ENCODE measurements around the gene RALGPS1.

RALGPS1 gene

GRCh38 chr9:127183814-127184582 lies 269.4 kb downstream of the RALGPS1 start:
- Histone ChIP-seq H3K27ac (peak overlapping the region in 16 of 21 experiments; percentile 11 to 93 (median 66)), H3K4me3 (no peak overlapping the region)

DNA sequence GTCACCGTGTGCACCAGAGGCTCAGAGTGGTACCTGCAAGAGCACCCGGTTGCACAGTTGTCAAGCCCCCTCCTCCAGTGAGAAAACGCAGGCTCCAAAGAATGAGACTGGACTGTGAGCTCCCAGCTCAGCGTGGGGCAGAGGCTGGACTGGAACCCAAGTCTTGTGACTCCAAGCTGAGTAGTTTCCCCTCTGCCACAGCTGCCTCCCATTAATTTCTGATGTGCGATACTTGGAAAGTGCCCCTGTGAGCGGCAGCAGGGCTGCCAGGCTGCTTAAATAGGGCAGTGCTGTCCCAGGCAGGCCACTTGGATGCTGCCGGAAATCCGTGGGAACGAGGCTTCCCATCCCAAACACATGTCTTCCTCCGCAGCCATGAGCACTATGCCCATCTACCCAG lies 270.1 kb downstream of the RALGPS1 start:
- Histone ChIP-seq H3K27ac (peak overlapping the region in 14 of 21 experiments; percentile 21 to 93 (median 72)), H3K4me3 (no peak overlapping the region)

DNA sequence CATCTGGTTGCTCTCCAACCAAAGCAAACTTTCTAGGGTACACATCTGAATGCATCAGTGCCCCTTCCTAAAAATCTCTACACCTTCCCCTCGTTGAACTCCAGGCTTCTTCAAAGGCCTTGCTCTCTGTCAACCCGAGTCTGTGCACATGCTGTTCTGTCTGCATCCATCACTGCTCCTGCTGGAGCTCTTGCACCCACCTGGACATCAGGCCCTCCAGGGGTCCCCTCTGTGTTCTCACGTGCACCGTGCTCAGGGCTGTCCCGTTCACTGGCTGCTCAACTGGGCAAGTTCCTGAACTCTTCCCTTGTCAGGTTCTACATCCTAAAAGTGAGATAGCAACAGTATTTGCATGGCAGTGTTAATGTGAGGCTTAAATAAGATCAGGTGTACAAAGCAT lies 270.6 kb downstream of the RALGPS1 start:
- no peak overlapping the region for H3K4me3 ChIP-seq
- peak overlapping the region in 16 of 21 experiments; percentile 17 to 93 (median 76) for H3K27ac ChIP-seq

DNA sequence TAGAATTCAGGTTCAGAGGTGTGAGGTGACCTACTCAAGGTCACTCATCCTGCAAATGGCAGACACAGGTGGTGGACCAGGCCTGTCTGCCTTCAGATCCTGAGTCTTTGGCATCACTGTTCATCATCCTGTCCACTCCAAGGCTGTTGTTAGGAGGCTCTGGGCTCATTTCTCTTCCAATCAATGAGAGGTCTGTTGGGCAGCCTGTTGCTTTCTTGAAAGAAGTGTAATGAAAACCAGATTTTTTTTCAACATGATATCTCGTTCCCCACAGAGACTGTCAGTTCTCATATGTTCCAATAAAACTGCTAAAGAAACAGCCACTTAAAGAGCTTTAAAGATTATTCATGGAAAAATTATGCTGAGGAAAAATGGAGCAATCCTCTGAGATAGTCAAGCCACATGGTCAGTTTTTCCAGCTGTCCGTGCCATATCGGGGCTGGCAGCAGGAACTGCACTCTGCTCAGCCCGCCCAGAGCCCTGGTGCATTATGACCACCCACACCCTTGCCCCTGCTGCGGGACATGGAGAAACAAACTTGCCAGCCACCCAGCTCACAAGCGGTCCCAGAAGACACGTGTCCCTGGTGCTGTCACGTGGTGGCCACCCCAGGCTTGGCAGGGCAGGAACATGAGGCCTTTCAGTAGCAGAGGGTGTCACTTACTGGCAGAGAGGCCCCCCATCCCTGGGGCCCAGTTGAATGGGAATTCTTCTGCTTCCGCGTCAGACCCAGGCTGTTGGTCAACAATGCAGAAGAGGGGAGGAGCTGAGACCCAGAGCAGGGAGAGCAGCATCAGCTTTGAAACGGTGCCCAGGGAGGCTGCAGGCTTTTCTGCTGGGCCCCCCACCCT lies 271.6 kb downstream of the RALGPS1 start:
- no peak overlapping the region for H3K4me3 ChIP-seq
- H3K27ac ChIP-seq = peak overlapping the region in 20 of 21 experiments; percentile 36 to 93 (median 76)

DNA sequence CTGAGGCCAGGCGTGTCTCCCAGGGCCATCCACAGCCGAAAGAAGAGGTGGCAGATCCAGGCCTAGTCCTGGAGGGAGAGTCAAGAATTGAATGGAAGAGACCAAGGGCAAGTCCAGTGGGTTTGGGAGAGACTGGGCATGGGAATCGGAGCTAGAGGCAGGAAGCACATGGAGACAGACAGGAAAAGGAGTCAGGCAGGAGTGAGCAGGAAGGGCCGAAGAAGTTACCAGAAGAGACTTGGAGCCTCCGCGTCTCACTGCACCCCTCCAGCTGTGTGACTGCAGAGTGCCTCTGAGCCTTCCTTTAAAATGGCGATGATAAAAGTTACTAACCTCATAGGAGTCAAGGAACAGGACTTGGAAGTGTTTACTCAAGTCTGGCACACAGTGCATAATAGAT lies 272.2 kb downstream of the RALGPS1 start:
- no peak overlapping the region for H3K4me3 ChIP-seq
- peak overlapping the region in 20 of 21 experiments; percentile 36 to 93 (median 76) for H3K27ac ChIP-seq

- H3K27ac ChIP-seq = peak overlapping the region in 20 of 21 experiments; percentile 36 to 93 (median 76)
- no peak overlapping the region for H3K4me3 ChIP-seq
Measured at GRCh38 chr9:127187231-127187956, 272.8 kb downstream of the RALGPS1 start.

GRCh38 chr9:127188396-127188795 lies 273.8 kb downstream of the RALGPS1 start:
- Histone ChIP-seq H3K4me3 (no peak overlapping the region), H3K27ac (peak overlapping the region in 14 of 21 experiments; percentile 17 to 93 (median 74))

DNA sequence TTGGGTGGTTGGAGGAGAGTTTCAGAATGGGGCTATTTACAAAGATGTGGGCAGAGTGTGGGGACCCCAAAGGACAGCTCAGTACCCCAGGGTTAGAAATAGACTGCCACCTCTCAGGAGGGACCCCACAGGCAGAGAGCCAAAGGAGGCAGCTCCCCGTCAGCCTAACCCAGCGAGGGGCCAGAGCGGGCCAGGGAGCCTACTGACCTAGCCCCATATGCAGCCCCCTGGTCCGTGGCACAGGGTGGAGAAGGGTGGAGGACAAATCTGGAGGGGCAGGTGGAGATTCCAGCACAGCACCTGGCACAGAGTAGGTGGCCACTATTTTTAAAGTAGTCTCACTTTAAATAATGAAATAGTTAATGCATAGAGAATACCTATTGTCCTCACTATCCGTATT lies 275.0 kb downstream of the RALGPS1 start:
- no peak overlapping the region for H3K27ac ChIP-seq
- no peak overlapping the region for H3K4me3 ChIP-seq

- Histone ChIP-seq H3K27ac (no peak overlapping the region), H3K4me3 (no peak overlapping the region)
Measured at GRCh38 chr9:127192744-127193143, 278.2 kb downstream of the RALGPS1 start.

DNA sequence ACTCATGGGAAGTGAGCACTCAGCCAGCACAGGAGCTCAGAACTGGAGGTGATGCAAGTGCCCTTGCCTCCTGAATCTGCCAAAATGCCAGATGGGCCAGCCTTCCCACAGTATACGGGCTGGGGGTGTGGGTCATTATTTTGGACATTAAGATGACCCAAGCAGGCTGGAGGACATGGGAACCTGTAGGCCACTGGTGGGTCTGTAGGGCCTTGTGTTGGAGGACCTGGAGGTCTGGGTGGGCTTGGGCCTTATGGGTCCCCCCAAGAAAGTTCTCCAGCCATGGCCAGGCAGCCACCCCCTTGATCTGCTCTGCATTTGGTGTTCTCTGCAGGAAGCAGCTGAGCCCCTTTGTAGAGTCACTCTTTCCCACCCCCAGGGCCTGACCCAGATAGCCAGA lies 278.9 kb downstream of the RALGPS1 start:
- Histone ChIP-seq H3K4me3 (no peak overlapping the region), H3K27ac (no peak overlapping the region)

DNA sequence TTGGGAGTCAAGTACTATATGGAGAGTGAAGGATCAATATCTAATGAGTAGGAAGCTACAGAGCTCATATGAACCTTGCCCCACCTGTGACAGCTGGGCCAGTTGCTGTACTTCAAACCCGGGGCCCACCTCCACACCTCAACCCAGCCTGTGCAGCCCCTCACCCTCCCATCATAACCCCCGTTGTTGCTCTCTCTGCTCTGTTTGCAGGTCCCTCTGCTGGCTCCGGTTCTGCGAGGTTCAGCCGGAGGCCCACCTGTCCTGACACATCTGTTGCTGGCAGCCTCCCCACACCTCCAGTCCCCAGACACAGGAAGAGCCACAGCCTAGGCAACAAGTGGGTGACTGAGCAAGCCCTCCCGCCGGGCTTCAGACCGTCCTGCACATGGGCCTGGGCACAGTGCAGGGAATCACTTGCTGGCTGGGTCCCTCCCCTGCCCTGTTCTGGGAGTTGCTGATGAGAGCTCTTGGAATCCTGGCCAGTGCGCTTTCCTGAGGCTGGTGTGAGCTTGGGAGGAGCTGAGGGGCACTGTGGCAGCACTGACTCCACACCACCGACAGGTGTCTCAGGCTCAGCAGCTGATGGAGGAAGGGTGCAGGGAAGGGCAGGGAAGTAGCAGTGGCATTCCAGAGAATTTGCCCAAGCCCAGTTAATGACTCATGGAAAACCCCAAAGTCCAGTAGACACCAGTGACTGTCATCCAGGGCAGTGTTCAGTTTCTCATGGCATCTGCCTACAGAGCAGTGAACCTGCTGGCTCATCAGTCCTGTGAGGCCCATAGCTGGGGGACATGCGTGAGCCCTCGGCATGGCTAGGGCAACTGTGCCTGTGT lies 280.5 kb downstream of the RALGPS1 start:
- no peak overlapping the region for H3K27ac ChIP-seq
- no peak overlapping the region for H3K4me3 ChIP-seq

- H3K27ac ChIP-seq = no peak overlapping the region
Measured at GRCh38 chr9:127195976-127196825, 281.6 kb downstream of the RALGPS1 start.

GRCh38 chr9:127196826-127197145 lies 282.2 kb downstream of the RALGPS1 start:
- H3K4me3 ChIP-seq = no peak overlapping the region
- peak overlapping the region in 1 of 21 experiments; percentile 22 for H3K27ac ChIP-seq

More at GRCh38 chr9:127195976-127196825, 281.6 kb downstream of the RALGPS1 start:
- H3K4me3 ChIP-seq = no peak overlapping the region

GRCh38 chr9:127197186-127197860 lies 282.7 kb downstream of the RALGPS1 start:
- no peak overlapping the region for H3K4me3 ChIP-seq
- H3K27ac ChIP-seq = peak overlapping the region in 2 of 21 experiments; percentile 22 to 69

- no peak overlapping the region for H3K4me3 ChIP-seq
- peak overlapping the region in 6 of 21 experiments; percentile 10 to 74 (median 42) for H3K27ac ChIP-seq
Measured at GRCh38 chr9:127197861-127198430, 283.4 kb downstream of the RALGPS1 start.

DNA sequence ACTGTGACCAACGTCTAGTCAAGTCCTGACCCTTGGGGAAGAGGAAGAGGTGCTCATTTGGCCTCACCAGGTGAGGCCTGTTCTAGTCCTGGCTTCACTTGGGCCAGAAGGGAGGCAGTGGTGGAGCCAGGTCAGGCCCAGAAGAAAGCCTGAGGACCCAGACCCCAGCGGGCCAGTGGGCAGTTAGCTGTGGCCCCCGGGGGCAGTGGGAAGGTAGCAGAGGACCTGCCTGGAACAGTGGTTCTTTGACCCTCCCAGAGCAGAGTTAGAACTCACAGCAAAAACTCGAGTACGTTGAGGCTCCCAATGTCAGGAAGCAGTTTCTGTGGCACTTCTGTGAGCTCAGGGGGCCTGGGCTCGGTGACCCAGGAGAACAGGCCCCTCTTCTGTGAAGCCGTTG lies 284.0 kb downstream of the RALGPS1 start:
- Histone ChIP-seq H3K4me3 (no peak overlapping the region), H3K27ac (peak overlapping the region in 12 of 21 experiments; percentile 10 to 74 (median 44))
